Stomach (tissue), 9 donors: ENCODE measurements around the gene RPTOR. TPM values are rescaled to one million over a fixed set of nuclear protein-coding genes. Genes with fewer than 3 reads are reported as not detected.

Experiments
- DNase-seq, 2 donors: peaks; one replicate each; pipeline versions ENCODE4 v3.0.0 to v3.0.0-alpha.2; 2013 to 2019
- H3K27ac ChIP-seq, 5 donors: fragments of 200-600 bp in 4 of 5; sonication (generic) in 4 of 5; one replicate each; pipeline ENCODE4 v1.5.1; 2013 to 2019; ENCODE audit warnings: mild to moderate bottlenecking in 1 of 5, moderate library complexity in 1 of 5
- H3K27me3 ChIP-seq, 3 donors: fragments of 200-600 bp; sonication (generic); one replicate each; pipeline ENCODE4 v1.5.1; 2017 to 2019; ENCODE audit warnings: mixed run types in 1 of 3
- H3K36me3 ChIP-seq, 4 donors: fragments of 200-600 bp; sonication (generic); 1 replicate in 3 of 4; 2 replicates in 1 of 4; pipeline ENCODE4 v1.5.1; 2016 to 2019
- H3K4me1 ChIP-seq, 4 donors: fragments of 200-600 bp; sonication (generic); one replicate each; pipeline ENCODE4 v1.5.1; 2016 to 2019
- H3K4me3 ChIP-seq, 4 donors: fragments of 200-600 bp; sonication (generic) in 3 of 4; one replicate each; pipeline ENCODE4 v1.5.1; 2016 to 2019; ENCODE audit warnings: mild to moderate bottlenecking in 1 of 4
- H3K9me3 ChIP-seq, 4 donors: fragments of 200-600 bp; sonication (generic); one replicate each; pipeline ENCODE4 v1.5.1; 2016 to 2019
- CTCF ChIP-seq, 7 experiments: fragments of 450-650 bp in 4 of 7; fragments of 200-600 bp in 3 of 7; sonication (generic) in 3 of 7; IDR thresholded peaks; one replicate each; pipeline ENCODE4 v1.5.1; 2016 to 2019; ENCODE audit warnings: antibody characterized with exemption in 7 of 7, control low read depth in 2 of 7, mild to moderate bottlenecking in 1 of 7
- EP300 ChIP-seq: sonication (generic); formaldehyde crosslinking; IDR thresholded peaks from one replicate; pipeline ENCODE4 v1.6.1; 2017; ENCODE audit warnings: antibody characterized with exemption
- POLR2A ChIP-seq, 4 donors: fragments of 450-650 bp; IDR thresholded peaks; one replicate each; pipeline ENCODE4 v1.6.1; 2016; ENCODE audit warnings: antibody characterized with exemption in 4 of 4, control low read depth in 2 of 4, mild to moderate bottlenecking in 1 of 4, moderate library complexity in 1 of 4
- POLR2AphosphoS5 ChIP-seq, 3 donors: sonication (generic); formaldehyde crosslinking; IDR thresholded peaks; one replicate each; pipeline ENCODE4 v1.6.1; 2016; ENCODE audit warnings: antibody characterized with exemption in 3 of 3
- WGBS, 5 donors: extraction: QIAGEN DNeasy Blood & Tissue Kit in 3 of 5; methylation state at CpG; one replicate each; pipeline versions ENCODE4 v1.1.5 to v1.1.7; 2013 to 2018; 5-methylcytosine and 5-hydroxymethylcytosine counted together
- intact Hi-C: fragments of 100-400 bp; cut with DNase I; formaldehyde crosslinking; loops from one replicate; pipeline ENCODE4 v1.15.1; 2023; ENCODE audit warnings: low total_unique reads
- polyA plus RNA-seq, 3 donors: library from polyadenylated mRNA; stranded (reverse); fragments of 200-250 nt; gene quantifications; one replicate each; pipeline ENCODE4 v1.2.3, GENCODE V29; 2013
- total RNA-seq, 5 donors: library from RNA; depleted of rRNA; stranded (reverse); fragments of >200 nt; gene quantifications; one replicate each; pipeline versions ENCODE4 v1.1.0 to v1.2.3, GENCODE V29; 2014 to 2016
- donor health status: healthy with polysubstance abuse.
- donor health status: Bipolar disorder and iron deficiency.
- donor health status: healthy.

The RPTOR gene
- total and polyA plus RNA-seq, 8 donors, result 3.8 to 103 (median 19.3) TPM

- Histone ChIP-seq H3K27me3 (no peaks in the 10 kb centered on the region), H3K27ac (peak overlapping the region; percentile 8 to 66 (median 30)), H3K9me3 (no peaks in the 10 kb centered on the region), H3K4me3 (no peak overlapping the region), H3K4me1 (peaks cover 11 to 56% (median 28%) of the 10 kb centered on the region in 4 donors), H3K36me3 (peaks cover 0 to 13% (median 0%) of the 10 kb centered on the region in 4 donors)
- TF ChIP-seq CTCF (IDR thresholded peaks at IDR 0.05), result no peak
- peak in 2 of 3 donors; percentile 56 to 81 for TF ChIP-seq POLR2AphosphoS5 (IDR thresholded peaks at IDR 0.05)
- TF ChIP-seq EP300, result no peak
- 40 to 64% (median 61%) methylated on average over 16 of the region's 16 CpGs for WGBS, 5 donors
- DNase-seq, result no peak
- intact Hi-C loops, result no loop called here
Measured at GRCh38 chr17:80782536-80783427, 238.1 kb downstream of the RPTOR start.

DNA sequence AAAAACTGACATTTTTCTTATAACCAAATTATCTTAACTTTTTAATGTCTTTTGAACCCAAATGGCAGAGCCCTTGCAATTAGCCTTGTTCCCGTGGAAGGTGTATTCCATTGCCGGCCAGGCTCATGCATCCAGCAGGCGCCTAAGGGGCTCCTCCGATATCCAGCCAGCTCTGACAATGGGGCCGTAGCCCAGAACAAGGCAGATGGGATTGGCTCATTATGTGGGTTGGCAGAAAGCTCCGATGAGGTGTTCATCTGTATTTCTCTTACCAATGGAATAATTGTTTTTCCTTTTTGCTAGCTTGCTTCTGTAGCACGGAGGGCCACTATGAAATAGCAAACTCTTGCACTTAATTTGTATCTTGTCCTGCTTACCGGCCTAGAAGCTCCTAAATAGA is 238.8 kb downstream of the RPTOR start:
- no peaks in the 10 kb centered on the region for H3K27me3 ChIP-seq
- H3K9me3 ChIP-seq, result no peaks in the 10 kb centered on the region
- TF ChIP-seq POLR2A (IDR thresholded peaks at IDR 0.05), result no peak
- no peak for TF ChIP-seq CTCF (IDR thresholded peaks at IDR 0.05)
- no peak for TF ChIP-seq EP300
- no peak for TF ChIP-seq POLR2AphosphoS5 (IDR thresholded peaks at IDR 0.05)
- intact Hi-C loops, result no loop called here
- WGBS, 5 donors, result 72 to 89% (median 88%) methylated on average over 8 of the region's 8 CpGs
- H3K4me1 ChIP-seq, result peaks cover 11 to 56% (median 28%) of the 10 kb centered on the region in 4 donors
- H3K36me3 ChIP-seq, result peaks cover 0 to 12% (median 0%) of the 10 kb centered on the region in 4 donors
- H3K4me3 ChIP-seq, result no peak overlapping the region
- peak overlapping the region in 2 of 5 donors; percentile 14 to 66 for H3K27ac ChIP-seq
- DNase-seq, result no peak

DNA sequence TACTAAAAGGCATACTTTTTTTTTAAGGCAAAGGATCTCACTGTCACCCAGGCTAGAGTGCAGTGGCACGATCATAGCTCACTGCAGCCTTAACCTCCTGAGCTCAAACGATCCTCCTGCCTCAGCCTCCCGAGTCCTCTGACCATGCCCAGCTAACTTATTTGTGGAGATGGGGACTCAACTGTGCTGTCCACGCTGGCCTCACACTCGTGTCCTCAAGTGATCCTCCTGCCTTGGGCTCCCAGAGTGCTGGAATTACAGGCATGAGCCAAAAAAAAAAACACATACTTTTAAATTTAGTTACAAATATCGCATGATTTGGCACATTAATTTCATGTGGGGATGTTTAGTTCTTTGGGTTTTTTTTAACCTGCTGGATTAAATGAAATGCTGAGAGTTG is 239.3 kb downstream of the RPTOR start:
- intact Hi-C loops, result no loop called here
- 78 to 89% (median 85%) methylated on average over 6 of the region's 6 CpGs for WGBS, 5 donors

More for the DNA sequence above, 239.3 kb downstream of the RPTOR start:
- no peaks in the 10 kb centered on the region for H3K27me3 ChIP-seq
- no peak for DNase-seq
- H3K36me3 ChIP-seq, result peaks cover 0 to 8% (median 0%) of the 10 kb centered on the region in 4 donors
- TF ChIP-seq POLR2A (IDR thresholded peaks at IDR 0.05) (no peak), POLR2AphosphoS5 (IDR thresholded peaks at IDR 0.05) (no peak), EP300 (no peak), CTCF (IDR thresholded peaks at IDR 0.05) (no peak)
- peak overlapping the region in 2 of 5 donors; percentile 14 to 66 for H3K27ac ChIP-seq
- H3K4me1 ChIP-seq, result peaks cover 11 to 59% (median 28%) of the 10 kb centered on the region in 4 donors
- no peak overlapping the region for H3K4me3 ChIP-seq
- no peaks in the 10 kb centered on the region for H3K9me3 ChIP-seq
